ENCODE measurements around the gene OR10A3. TPM values are rescaled to one million over a fixed set of nuclear protein-coding genes. Genes with fewer than 3 reads are reported as not detected.

Gene OR10A3
- total RNA-seq, 2 donors from 2014 or later: not detected

GRCh38 chr11:7927635-7928034, 13.9 kb downstream of the OR10A3 start:
- no peak for DNase-seq (ENCODE audit: low spot score)

GRCh38 chr11:7924536-7924935, 17.0 kb downstream of the OR10A3 start:
- no peak for DNase-seq (ENCODE audit: low spot score)
- Histone ChIP-seq H3K4me1 (replicated peaks) (no peaks in the 10 kb centered on the region), H3K4me3 (no peak overlapping the region), H3K36me3 (no peaks in the 10 kb centered on the region), H3K9me3 (no peaks in the 10 kb centered on the region), H3K27ac (no peak overlapping the region), H3K27me3 (replicated peaks; ENCODE audit: insufficient read depth) (no peaks in the 10 kb centered on the region)
- intact Hi-C loops (cut with DNase I): no loop called here
- 67% methylated on average over 2 of the region's 2 CpGs for WGBS
- TF ChIP-seq CTCF (IDR thresholded peaks at IDR 0.05): no peak
- no peak for TF ChIP-seq POLR2AphosphoS5 (IDR thresholded peaks at IDR 0.05)
- TF ChIP-seq POLR2A (IDR thresholded peaks at IDR 0.05): no peak

More at GRCh38 chr11:7927635-7928034, 13.9 kb downstream of the OR10A3 start:
- H3K27me3 ChIP-seq (replicated peaks; ENCODE audit: insufficient read depth): no peaks in the 10 kb centered on the region
- no peaks in the 10 kb centered on the region for H3K4me1 ChIP-seq (replicated peaks)
- TF ChIP-seq CTCF (IDR thresholded peaks at IDR 0.05) (no peak), POLR2A (IDR thresholded peaks at IDR 0.05) (no peak), POLR2AphosphoS5 (IDR thresholded peaks at IDR 0.05) (no peak)
- no peak overlapping the region for H3K4me3 ChIP-seq
- no peak overlapping the region for H3K27ac ChIP-seq
- no peaks in the 10 kb centered on the region for H3K36me3 ChIP-seq
- no peaks in the 10 kb centered on the region for H3K9me3 ChIP-seq
- intact Hi-C loops (cut with DNase I): no loop called here
- 87% methylated on average over 6 of the region's 6 CpGs for WGBS

- Histone ChIP-seq H3K27ac (no peak overlapping the region), H3K9me3 (no peaks in the 10 kb centered on the region), H3K27me3 (replicated peaks; ENCODE audit: insufficient read depth) (no peaks in the 10 kb centered on the region), H3K4me1 (replicated peaks) (no peaks in the 10 kb centered on the region), H3K36me3 (no peaks in the 10 kb centered on the region), H3K4me3 (no peak overlapping the region)
- TF ChIP-seq CTCF (IDR thresholded peaks at IDR 0.05) (no peak), POLR2A (IDR thresholded peaks at IDR 0.05) (no peak), POLR2AphosphoS5 (IDR thresholded peaks at IDR 0.05) (no peak)
- WGBS: 53% methylated on average over 2 of the region's 2 CpGs
- intact Hi-C loops (cut with DNase I): no loop called here
- DNase-seq (ENCODE audit: low spot score): no peak
Observed at GRCh38 chr11:7918141-7918540, 23.4 kb downstream of the OR10A3 start.

GRCh38 chr11:7911011-7911410, 30.5 kb downstream of the OR10A3 start:
- H3K27me3 ChIP-seq (replicated peaks; ENCODE audit: insufficient read depth): no peaks in the 10 kb centered on the region
- H3K9me3 ChIP-seq: no peaks in the 10 kb centered on the region
- no peaks in the 10 kb centered on the region for H3K4me1 ChIP-seq (replicated peaks)
- no peak for TF ChIP-seq CTCF (IDR thresholded peaks at IDR 0.05)
- H3K36me3 ChIP-seq: no peaks in the 10 kb centered on the region
- intact Hi-C loops (cut with DNase I): no loop called here
- no peak overlapping the region for H3K27ac ChIP-seq
- no peak for DNase-seq (ENCODE audit: low spot score)
- H3K4me3 ChIP-seq: no peak overlapping the region

- Histone ChIP-seq H3K27ac (no peak overlapping the region), H3K9me3 (no peaks in the 10 kb centered on the region), H3K36me3 (no peaks in the 10 kb centered on the region), H3K27me3 (replicated peaks; ENCODE audit: insufficient read depth) (no peaks in the 10 kb centered on the region), H3K4me3 (no peak overlapping the region), H3K4me1 (replicated peaks) (no peaks in the 10 kb centered on the region)
- DNase-seq (ENCODE audit: low spot score): no peak
- intact Hi-C loops (cut with DNase I): no loop called here
- no peak for TF ChIP-seq CTCF (IDR thresholded peaks at IDR 0.05)
- TF ChIP-seq POLR2AphosphoS5 (IDR thresholded peaks at IDR 0.05): no peak
- no peak for TF ChIP-seq POLR2A (IDR thresholded peaks at IDR 0.05)
- 44% methylated on average over 2 of the region's 2 CpGs for WGBS
Observed at GRCh38 chr11:7910286-7910788, 31.2 kb downstream of the OR10A3 start.

All from prostate gland (tissue), 2 donors.